Liver (tissue), 9 donors: Measurements from ENCODE around the gene NOP16. TPM values are rescaled to one million over a fixed set of nuclear protein-coding genes. Genes with fewer than 3 reads are reported as not detected.
A peak's percentile ranks its signal among the peaks of the same experiment; 100 is the strongest.

Experiments used
- DNase-seq: peaks from one replicate; pipeline ENCODE4 v3.0.0-alpha.2; 2017; ENCODE audit warnings: low spot score
- H3K27ac ChIP-seq, 2 donors: one replicate each; pipeline ENCODE4 v1.7.0; 2013; ENCODE audit warnings: inconsistent platforms in 2 of 2, low read length in 2 of 2, control low read depth in 1 of 2, low read depth in 1 of 2, mild to moderate bottlenecking in 1 of 2
- H3K27me3 ChIP-seq, 4 donors: one replicate each; pipeline versions ENCODE4 v1.6.1 to v1.7.0; 2013; ENCODE audit warnings: low read length in 3 of 4, inconsistent platforms in 1 of 4, mild to moderate bottlenecking in 1 of 4, moderate library complexity in 1 of 4; ENCODE audit not compliant: control insufficient read depth in 4 of 4, insufficient read depth in 4 of 4
- H3K36me3 ChIP-seq, 4 donors: one replicate each; pipeline versions ENCODE4 v1.6.1 to v1.7.0; 2013; ENCODE audit warnings: low read length in 3 of 4, mild to moderate bottlenecking in 3 of 4, low read depth in 1 of 4, moderate library complexity in 1 of 4; ENCODE audit not compliant: control insufficient read depth in 4 of 4, insufficient read depth in 3 of 4
- H3K4me1 ChIP-seq, 4 donors: one replicate each; pipeline versions ENCODE4 v1.6.1 to v1.7.0; 2013; ENCODE audit warnings: low read length in 3 of 4, mild to moderate bottlenecking in 3 of 4, moderate library complexity in 1 of 4; ENCODE audit not compliant: control insufficient read depth in 4 of 4, insufficient read depth in 4 of 4
- H3K4me3 ChIP-seq, 3 donors: one replicate each; pipeline versions ENCODE4 v1.6.1 to v1.7.0; 2013; ENCODE audit warnings: low read length in 3 of 3, control low read depth in 1 of 3, low read depth in 1 of 3, mild to moderate bottlenecking in 1 of 3
- H3K9ac ChIP-seq, 2 donors: one replicate each; pipeline ENCODE4 v1.7.0; 2013; ENCODE audit warnings: low read length in 2 of 2, mild to moderate bottlenecking in 2 of 2, moderate library complexity in 2 of 2, control low read depth in 1 of 2, low read depth in 1 of 2
- H3K9me3 ChIP-seq, 4 donors: one replicate each; pipeline versions ENCODE4 v1.6.1 to v1.7.0; 2013; ENCODE audit warnings: low read length in 3 of 4; ENCODE audit not compliant: control insufficient read depth in 4 of 4
- ATF3 ChIP-seq: IDR thresholded peaks from 2 replicates; pipeline ENCODE4 v1.6.1; 2016; ENCODE audit warnings: antibody characterized with exemption
- CTCF ChIP-seq: fragments of 150-350 bp; IDR thresholded peaks from 2 replicates; pipeline ENCODE4 v1.5.1; 2017; ENCODE audit warnings: improper control_type of control experiment, low read depth, low read length; ENCODE audit not compliant: missing input control
- EGR1 ChIP-seq, 2 donors: IDR thresholded peaks; 2 replicates each; pipeline ENCODE4 v1.6.1; 2016 to 2018; ENCODE audit warnings: antibody characterized with exemption in 2 of 2, low read depth in 2 of 2
- FOXA2 ChIP-seq: IDR thresholded peaks from 2 replicates; pipeline ENCODE4 v1.6.1; 2016; ENCODE audit warnings: antibody characterized with exemption
- GABPA ChIP-seq, 2 donors: IDR thresholded peaks in 1 of 2; conservative IDR thresholded peaks in 1 of 2; 2 replicates each; pipeline ENCODE4 v1.6.1; 2016; ENCODE audit warnings: antibody characterized with exemption in 2 of 2, mild to moderate bottlenecking in 1 of 2, moderate library complexity in 1 of 2
- HNF4A ChIP-seq, 2 donors: conservative IDR thresholded peaks; 2 replicates each; pipeline ENCODE4 v1.6.1; 2016; ENCODE audit warnings: antibody characterized with exemption in 2 of 2, mild to moderate bottlenecking in 2 of 2
- JUND ChIP-seq, 2 donors: IDR thresholded peaks; 2 replicates each; pipeline ENCODE4 v1.6.1; 2016; ENCODE audit warnings: antibody characterized with exemption in 2 of 2
- MAX ChIP-seq: IDR thresholded peaks from 2 replicates; pipeline ENCODE4 v1.6.1; 2016; ENCODE audit warnings: antibody characterized with exemption
- NR2F2 ChIP-seq: IDR thresholded peaks from 2 replicates; pipeline ENCODE4 v1.6.1; 2016; ENCODE audit warnings: antibody characterized with exemption
- RAD21 ChIP-seq, 2 donors: IDR thresholded peaks; 2 replicates each; pipeline ENCODE4 v1.6.1; 2016; ENCODE audit warnings: antibody characterized with exemption in 2 of 2, mild to moderate bottlenecking in 2 of 2
- REST ChIP-seq: IDR thresholded peaks from 2 replicates; pipeline ENCODE4 v1.6.1; 2016; ENCODE audit warnings: antibody characterized with exemption, mild to moderate bottlenecking
- SP1 ChIP-seq: IDR thresholded peaks from 2 replicates; pipeline ENCODE4 v1.6.1; 2018; ENCODE audit warnings: antibody characterized with exemption, mild to moderate bottlenecking
- TAF1 ChIP-seq: conservative IDR thresholded peaks from 2 replicates; pipeline ENCODE4 v1.6.1; 2016; ENCODE audit warnings: antibody characterized with exemption, mild to moderate bottlenecking
- ZBTB33 ChIP-seq: IDR thresholded peaks from 2 replicates; pipeline ENCODE4 v1.6.1; 2016; ENCODE audit warnings: antibody characterized with exemption
- WGBS: extraction: QIAGEN DNeasy Blood & Tissue Kit; methylation state at CpG from one replicate; pipeline ENCODE4 v1.1.7; 2013; 5-methylcytosine and 5-hydroxymethylcytosine counted together
- polyA plus RNA-seq, 2 donors: library from polyadenylated mRNA; stranded (reverse) in 1 of 2; unstranded in 1 of 2; fragments of 200-250 nt in 1 of 2; fragments of >200 nt in 1 of 2; fragmentation: Nextera tagmentation in 1 of 2; extraction: Ambion mirVana in 1 of 2; gene quantifications; one replicate each; pipeline versions ENCODE4 v1.2.1 to v1.2.3, GENCODE V29; 2013 to 2015
- total RNA-seq, 2 donors: library from RNA; depleted of rRNA; stranded (reverse); fragments of >200 nt; gene quantifications; one replicate each; pipeline ENCODE4 v1.2.3, GENCODE V29; 2014
- donor health status: healthy.
- donor health status: healthy.
- donor health status: healthy.
- donor health status: healthy.
- donor health status: healthy.

The NOP16 gene
- total and polyA plus RNA-seq, 4 donors: 6.1 to 41.2 (median 17.2) TPM

- Histone ChIP-seq H3K4me3 (peak overlapping the region; percentile 73 to 100 (median 79)), H3K9me3 (no peaks in the 10 kb centered on the region), H3K27me3 (no peaks in the 10 kb centered on the region), H3K4me1 (peaks cover 5 to 26% (median 16%) of the 10 kb centered on the region in 4 donors), H3K27ac (peak overlapping the region; percentile 8 to 90), H3K36me3 (peaks cover 4 to 37% (median 19%) of the 10 kb centered on the region in 4 donors), H3K9ac (peak overlapping the region; percentile 67 to 84)
- DNase-seq: no peak
- under 1% methylated on average over 29 of the region's 29 CpGs for WGBS
- TF ChIP-seq MAX (no peak), GABPA (IDR thresholded peaks at IDR 0.05 in 1 of 2, conservative IDR thresholded peaks at IDR 0.05 in 1 of 2) (no peak), RAD21 (IDR thresholded peaks at IDR 0.05) (no peak), CTCF (no peak), SP1 (no peak), ATF3 (no peak), NR2F2 (no peak), EGR1 (IDR thresholded peaks at IDR 0.05; ENCODE audit: low read depth in 2 of 2) (no peak), JUND (IDR thresholded peaks at IDR 0.05) (no peak), REST (no peak), FOXA2 (no peak), HNF4A (conservative IDR thresholded peaks at IDR 0.05) (no peak), ZBTB33 (no peak)
Observed at GRCh38 chr5:176388003-176388443, 375 bp downstream of the NOP16 start.

GRCh38 chr5:176387384-176387925 is 943 bp downstream of the NOP16 start:
- Histone ChIP-seq H3K4me3 (peak overlapping the region; percentile 73 to 100 (median 79)), H3K9me3 (no peaks in the 10 kb centered on the region), H3K27ac (no peak overlapping the region), H3K4me1 (peaks cover 5 to 26% (median 16%) of the 10 kb centered on the region in 4 donors), H3K27me3 (no peaks in the 10 kb centered on the region), H3K9ac (peak overlapping the region; percentile 67 to 84), H3K36me3 (peaks cover 9 to 38% (median 20%) of the 10 kb centered on the region in 4 donors)
- DNase-seq: no peak
- TF ChIP-seq REST (no peak), FOXA2 (no peak), JUND (IDR thresholded peaks at IDR 0.05) (no peak), NR2F2 (no peak), ATF3 (no peak), EGR1 (IDR thresholded peaks at IDR 0.05; ENCODE audit: low read depth in 2 of 2) (no peak), TAF1 (no peak)
- 50% methylated on average over 8 of the region's 8 CpGs for WGBS
